HL-60/S4 treated with phorbol 12-myristate 13-acetate at 8.2 ng/mL for 4 days and 3 days (cell line): ENCODE data around the gene OLAH.

Source experiments
- in situ Hi-C: fragments of 300-500 bp; cut with MboI; formaldehyde crosslinking; loops from 2 replicates; pipeline ENCODE4 v1.15.0; 2022; ENCODE audit warnings: low sequenced_read_pairs

Gene OLAH

DNA sequence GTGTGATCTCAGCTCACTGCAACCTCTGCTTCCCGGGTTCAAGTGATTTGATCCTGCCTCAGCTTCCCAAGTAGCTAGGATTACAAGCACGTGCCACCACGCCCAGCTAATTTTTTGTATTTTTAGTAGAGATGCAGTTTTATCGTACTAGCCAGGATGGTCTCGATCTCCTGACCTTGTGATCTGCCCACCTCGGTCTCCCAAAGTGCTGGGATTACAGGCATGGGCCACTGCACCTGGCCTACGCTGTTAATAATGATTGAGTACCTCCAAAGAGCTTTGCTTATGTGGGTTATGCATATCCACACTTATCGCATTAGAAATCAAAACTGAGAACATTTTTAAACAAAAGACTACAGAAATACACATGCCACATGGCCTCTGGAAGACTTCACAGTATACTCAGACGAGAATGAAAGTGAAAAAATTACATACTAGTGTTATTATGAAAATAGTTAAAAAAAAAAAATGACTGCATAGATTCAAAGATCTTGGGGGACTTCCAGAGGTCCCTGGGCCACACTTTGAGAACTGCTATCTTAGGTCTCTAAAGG lies 78.8 kb downstream of the OLAH start:
- in situ Hi-C loops: no loop called here
